HepG2 (cell line): ENCODE results near the gene MFRP. TPM values are rescaled to one million over a fixed set of nuclear protein-coding genes. Genes with fewer than 3 reads are reported as not detected.

Experiments
- ATAC-seq: fragments of 200-7000 bp; cut with Tn5 transposase; 3 replicates; pipeline ENCODE4 v1.9.1; 2020; ENCODE audit warnings: mild to moderate bottlenecking, moderate library complexity
- BruUV-seq: library from RNA; stranded (reverse); fragments of 400-500 nt; replicated peaks from 2 replicates; lab custom pipeline; 2021; lab: Mats Ljungman, UMichigan
- CTCF ChIA-PET: fragments of 300-600 bp; formaldehyde crosslinking; extraction: SDS; loops from one replicate; lab custom pipeline; 2021; ENCODE audit warnings: low total read pairs, inconsistent platforms, low intra/inter-chr PET ratio; lab: Yijun Ruan, JAX
- POLR2A ChIA-PET: fragments of 350-600 bp; sonication (Branson Sonifier 250); formaldehyde crosslinking; loops from one replicate; lab custom pipeline; 2020; ENCODE audit warnings: antibody characterized with exemption, inconsistent platforms; lab: Yijun Ruan, JAX
- DNase-seq: peaks from one replicate; pipeline ENCODE4 v3.0.0-alpha.2; 2015; ENCODE audit warnings: low spot score
- FAIRE-seq: peaks from 3 replicates; lab custom pipeline; 2011; peaks lifted over from hg19 to GRCh38; lab: Jason Lieb, UNC
- H2AFZ ChIP-seq: one replicate; pipeline ENCODE4 v1.6.1; 2011; ENCODE audit warnings: low read length, inconsistent platforms
- H3K27ac ChIP-seq: fragments of 300-600 bp; 3 replicates; pipeline ENCODE4 v1.8.0; 2011; ENCODE audit warnings: mixed run types, mild to moderate bottlenecking, mixed read lengths, low read length, inconsistent platforms; ENCODE audit not compliant: insufficient read depth; ENCODE audit errors: extremely low read length
- H3K27me3 ChIP-seq, 2 experiments: fragments of 200-600 bp in 1 of 2; 2 replicates in 1 of 2; 3 replicates in 1 of 2; pipeline versions ENCODE4 v1.6.0 to v1.8.0; 2011; ENCODE audit warnings: low read length in 2 of 2, mild to moderate bottlenecking in 2 of 2, moderate library complexity in 2 of 2, inconsistent platforms in 1 of 2; ENCODE audit not compliant: insufficient read depth in 2 of 2, control insufficient read depth in 1 of 2
- H3K36me3 ChIP-seq, 2 experiments: fragments of 200-600 bp in 1 of 2; replicated peaks in 1 of 2; 2 replicates in 1 of 2; 3 replicates in 1 of 2; pipeline versions ENCODE4 v1.5.1 to v1.8.0; 2011; ENCODE audit warnings: low read length in 2 of 2, inconsistent platforms in 1 of 2; ENCODE audit not compliant: insufficient read depth in 2 of 2, control insufficient read depth in 1 of 2
- H3K4me1 ChIP-seq: 2 replicates; pipeline ENCODE4 v1.5.1; 2012; ENCODE audit warnings: low read length, inconsistent platforms; ENCODE audit not compliant: insufficient read depth
- H3K4me2 ChIP-seq: 2 replicates; pipeline ENCODE4 v1.6.0; 2011; ENCODE audit warnings: low read depth, low read length, inconsistent platforms
- H3K4me3 ChIP-seq, 3 experiments: fragments of 200-600 bp in 1 of 3; sonication (generic), shearing (Covaris generic) in 1 of 3; replicated peaks in 1 of 3; 2 replicates each; pipeline ENCODE4 v1.5.1; 2011 to 2016; ENCODE audit warnings: low read length in 3 of 3, inconsistent platforms in 2 of 3, low read depth in 2 of 3, mild to moderate bottlenecking in 2 of 3, control low read depth in 1 of 3, mixed read lengths in 1 of 3; ENCODE audit not compliant: insufficient read depth in 1 of 3
- H3K79me2 ChIP-seq: one replicate; pipeline ENCODE4 v1.6.1; 2011; ENCODE audit warnings: low read length, inconsistent platforms; ENCODE audit not compliant: insufficient read depth
- H3K9ac ChIP-seq: 2 replicates; pipeline ENCODE4 v1.6.0; 2011; ENCODE audit warnings: mild to moderate bottlenecking, low read depth, low read length, inconsistent platforms; ENCODE audit not compliant: insufficient read depth
- H3K9me3 ChIP-seq: 2 replicates; pipeline ENCODE4 v1.5.1; 2012; ENCODE audit warnings: mild to moderate bottlenecking, low read length
- H4K20me1 ChIP-seq: 2 replicates; pipeline ENCODE4 v1.6.0; 2011; ENCODE audit warnings: inconsistent platforms, mild to moderate bottlenecking, low read length, moderate library complexity; ENCODE audit not compliant: insufficient read depth
- FLYWCH1 ChIP-seq: sonication (generic); formaldehyde crosslinking; IDR thresholded peaks from 2 replicates; pipeline ENCODE4 v1.8.1; 2023; ENCODE audit warnings: mild to moderate bottlenecking, missing genetic modification reagents
- MAFK ChIP-seq, 2 experiments: IDR thresholded peaks in 1 of 2; conservative IDR thresholded peaks in 1 of 2; 2 replicates each; pipeline ENCODE4 v1.6.1; 2011; ENCODE audit warnings: improper control_type of control experiment in 2 of 2, low read length in 2 of 2
- NAIF1 ChIP-seq: sonication (generic); formaldehyde crosslinking; IDR thresholded peaks from 2 replicates; pipeline ENCODE4 v1.5.0; 2020; ENCODE audit warnings: mild to moderate bottlenecking, missing genetic modification reagents, borderline replicate concordance
- NCOR1 ChIP-seq: fragments of 200-600 bp; sonication (generic); IDR thresholded peaks from 2 replicates; pipeline ENCODE4 v1.7.0; 2017; ENCODE audit warnings: antibody characterized with exemption, low read length, borderline replicate concordance
- PHF20 ChIP-seq: sonication (generic); formaldehyde crosslinking; IDR thresholded peaks from 2 replicates; pipeline ENCODE4 v1.5.0; 2020; ENCODE audit warnings: mild to moderate bottlenecking, missing genetic modification reagents
- REPIN1 ChIP-seq: sonication (generic); formaldehyde crosslinking; IDR thresholded peaks from 2 replicates; pipeline ENCODE4 v1.8.0; 2022; ENCODE audit warnings: missing genetic modification reagents, low read depth, mild to moderate bottlenecking, borderline replicate concordance
- TARDBP ChIP-seq: sonication (generic); formaldehyde crosslinking; IDR thresholded peaks from 2 replicates; pipeline ENCODE4 v1.8.0; 2022; ENCODE audit warnings: mild to moderate bottlenecking, missing genetic modification reagents
- ZNF205 ChIP-seq: IDR thresholded peaks from 2 replicates; pipeline ENCODE4 v1.6.1; 2018; ENCODE audit warnings: missing biosample characterization, missing genetic modification reagents
- ZNF562 ChIP-seq: sonication (generic); formaldehyde crosslinking; IDR thresholded peaks from 2 replicates; pipeline ENCODE4 v1.8.0; 2022; ENCODE audit warnings: missing genetic modification reagents, borderline replicate concordance
- ZNF589 ChIP-seq: sonication (generic); formaldehyde crosslinking; conservative IDR thresholded peaks from 2 replicates; pipeline ENCODE4 v1.8.0; 2022; ENCODE audit warnings: mild to moderate bottlenecking, moderate library complexity, missing genetic modification reagents
- ZNF761 ChIP-seq: sonication (generic); formaldehyde crosslinking; conservative IDR thresholded peaks from 2 replicates; pipeline ENCODE4 v1.4.0; 2020; ENCODE audit warnings: mild to moderate bottlenecking, missing genetic modification reagents
- WGBS: methylation state at CpG from one replicate; pipeline ENCODE4 v1.1.6; 2017; ENCODE audit warnings: low lambda C conversion rate; 5-methylcytosine and 5-hydroxymethylcytosine counted together
- in situ Hi-C: cut with HindIII; loops from 2 replicates; pipeline ENCODE4 v1.10.0; 2017; ENCODE audit warnings: low pct_unique_long_range_greater_than_20kb; ENCODE audit not compliant: extremely low pct_ligation_motif_present
- intact Hi-C: fragments of 100-400 bp; cut with micrococcal nuclease; formaldehyde crosslinking; loops from one replicate; pipeline ENCODE4 v1.10.0; 2022; ENCODE audit not compliant: unreplicated experiment
- polyA plus RNA-seq, 8 experiments: library from polyadenylated mRNA; depleted of rRNA in 3 of 8; stranded (reverse) in 7 of 8; unstranded in 1 of 8; fragments of >200 nt; fragmentation: Illumina TruSeq in 4 of 8; extraction: Trizol in 4 of 8; gene quantifications; 2 replicates each; pipeline versions ENCODE4 v1.2.1 to v1.2.3, GENCODE V29; 2011 to 2016; ENCODE audit warnings: low read depth in 4 of 8, missing spikeins in 1 of 8, mixed read lengths in 1 of 8; ENCODE audit not compliant: insufficient read depth in 1 of 8
- total RNA-seq, 5 experiments: library from RNA; depleted of rRNA; stranded (reverse); fragments of >200 nt; fragmentation: Illumina TruSeq; extraction: Trizol; gene quantifications; 2 replicates each; pipeline ENCODE4 v1.2.3, GENCODE V29; 2016; ENCODE audit warnings: low read depth in 1 of 5
- TF ChIP-seq, protein P1 (sequence below): sonication (generic); formaldehyde crosslinking; IDR thresholded peaks from 2 replicates; pipeline ENCODE4 v1.5.0; 2020; ENCODE audit warnings: mild to moderate bottlenecking, missing genetic modification reagents, moderate library complexity
- TF ChIP-seq, protein P2 (sequence below): sonication (generic); formaldehyde crosslinking; IDR thresholded peaks from 2 replicates; pipeline ENCODE4 v1.5.0; 2020; ENCODE audit warnings: missing genetic modification reagents

The MFRP gene
- total and polyA plus RNA-seq, 2 of the 13 experiments (the other 11 are each of a cell fraction or from before 2014, with no cell fraction given) = not detected

DNA sequence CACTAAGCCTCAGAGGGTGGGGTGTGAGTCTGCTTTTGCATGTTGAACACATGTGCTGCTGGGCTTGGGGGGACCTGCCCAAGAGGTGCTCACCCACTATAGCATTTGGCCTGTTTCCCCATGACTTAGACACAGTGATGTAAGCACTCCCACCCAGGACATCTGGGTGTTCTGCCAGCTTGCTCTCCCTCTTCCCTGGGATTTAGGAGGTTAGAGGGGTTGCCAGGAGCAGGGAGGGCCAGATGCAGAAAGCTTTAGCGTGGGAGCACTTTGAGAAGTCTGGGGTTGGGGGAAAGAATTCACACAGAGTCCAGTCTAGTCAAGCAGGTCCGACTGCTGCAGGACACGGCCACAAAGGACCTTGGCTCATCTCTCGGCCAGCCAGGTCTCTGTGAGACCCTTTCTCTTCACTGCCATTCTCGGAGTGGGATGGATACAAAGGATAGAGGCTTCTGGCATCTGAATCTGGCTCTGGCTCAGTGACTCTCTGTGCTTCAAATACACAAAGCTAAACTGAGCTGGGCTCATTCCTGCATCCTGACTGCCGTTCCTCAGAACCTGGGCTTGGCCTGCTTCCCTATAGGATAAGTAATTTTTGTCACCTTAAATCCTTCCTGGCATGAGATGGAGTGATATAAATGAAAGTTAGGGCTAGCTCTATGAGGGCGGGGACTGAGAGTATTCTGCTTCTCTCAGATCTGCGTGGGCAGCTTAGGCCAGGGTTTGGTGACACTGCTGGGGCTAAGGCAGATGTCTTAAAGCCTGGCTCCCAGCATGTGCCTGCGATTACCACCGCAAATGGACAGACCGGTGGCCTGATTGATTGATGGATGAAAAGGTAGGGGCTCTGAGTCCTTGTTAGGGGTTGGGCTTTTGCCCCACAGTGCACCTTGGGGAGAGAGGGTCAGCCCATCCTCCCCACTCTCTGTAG is 20.4 kb upstream of the MFRP start:
- CTCF ChIA-PET = no interaction called here
- H3K4me1 ChIP-seq = peaks cover 90% of the 10 kb centered on the region
- no peak overlapping the region; the same call in 1 of the 2 replicates for H3K4me2 ChIP-seq
- peaks cover 21% of the 10 kb centered on the region for H3K79me2 ChIP-seq
- H2AFZ ChIP-seq = no peak overlapping the region
- in situ Hi-C loops = no loop called here
- no peaks in the 10 kb centered on the region for H3K27me3 ChIP-seq
- no peak for DNase-seq
- no peak for FAIRE-seq
- no peaks in the 10 kb centered on the region for H3K36me3 ChIP-seq
- BruUV-seq = no TSS peak
- ATAC-seq = no peak
- no peaks in the 10 kb centered on the region for H3K9me3 ChIP-seq
- no peak overlapping the region for H3K4me3 ChIP-seq
- 0 out of 2 replicates have a peak, but pooled peaks have one; percentile 6 for TF ChIP-seq PHF20 (CRISPR knock-in tag)
- TF ChIP-seq MAFK (conservative IDR thresholded peaks at IDR 0.05 in 1 of 2, IDR thresholded peaks at IDR 0.05 in 1 of 2; ENCODE audit: low read length in 2 of 2) = no peak
- TF ChIP-seq, all 625 proteins: peak for 1
- POLR2A ChIA-PET = interaction anchor here (1.1 to 4.5 kb wide), 8 partner anchors 9 to 48 kb away, joined by 4 to 31 read pairs (median 16); partner anchors contain the start of genes C1QTNF5 and USP2
- no peaks in the 10 kb centered on the region; the same call in 1 of the 2 replicates for H4K20me1 ChIP-seq
- peak overlapping the region; percentile 93 for H3K27ac ChIP-seq
- intact Hi-C loops = no loop called here
- WGBS = 95% methylated on average over 5 of the region's 11 CpGs
- no peak overlapping the region for H3K9ac ChIP-seq

DNA sequence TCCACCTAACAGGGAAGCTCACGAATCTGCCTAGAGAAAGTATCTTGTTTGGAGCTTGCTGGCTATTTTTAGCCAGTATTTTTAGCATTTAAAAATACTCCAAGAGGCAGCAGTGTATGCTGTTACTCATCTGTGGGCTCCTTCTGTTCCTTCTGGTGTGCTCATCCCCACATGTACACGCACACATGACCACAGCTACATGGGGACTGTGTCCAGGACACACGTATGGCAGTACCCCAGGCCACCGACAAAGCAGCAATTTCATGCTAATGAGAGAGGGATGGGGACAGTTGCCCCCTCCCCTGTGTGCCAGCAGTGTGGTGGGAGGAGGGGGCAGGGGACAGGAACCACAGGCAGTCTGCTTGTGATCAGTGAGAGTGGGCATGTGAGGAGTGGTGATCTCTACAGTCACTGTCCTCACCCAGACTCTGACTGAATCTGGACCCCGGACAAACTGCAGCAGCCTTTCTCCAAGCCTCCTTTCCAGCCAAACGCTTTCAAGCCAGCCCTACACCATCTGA is 18.6 kb upstream of the MFRP start:
- no peak for FAIRE-seq
- 91% methylated on average over 5 of the region's 6 CpGs for WGBS
- DNase-seq = no peak
- no peaks in the 10 kb centered on the region; the same call in 1 of the 2 replicates for H4K20me1 ChIP-seq
- H2AFZ ChIP-seq = no peak overlapping the region
- intact Hi-C loops = no loop called here
- H3K9me3 ChIP-seq = no peaks in the 10 kb centered on the region
- TF ChIP-seq TARDBP (CRISPR knock-in tag) = no peak
- no peak for TF ChIP-seq REPIN1 (CRISPR knock-in tag)
- no peak for TF ChIP-seq NCOR1
- TF ChIP-seq FLYWCH1 (CRISPR knock-in tag) = no peak
- TF ChIP-seq, protein P1, sequence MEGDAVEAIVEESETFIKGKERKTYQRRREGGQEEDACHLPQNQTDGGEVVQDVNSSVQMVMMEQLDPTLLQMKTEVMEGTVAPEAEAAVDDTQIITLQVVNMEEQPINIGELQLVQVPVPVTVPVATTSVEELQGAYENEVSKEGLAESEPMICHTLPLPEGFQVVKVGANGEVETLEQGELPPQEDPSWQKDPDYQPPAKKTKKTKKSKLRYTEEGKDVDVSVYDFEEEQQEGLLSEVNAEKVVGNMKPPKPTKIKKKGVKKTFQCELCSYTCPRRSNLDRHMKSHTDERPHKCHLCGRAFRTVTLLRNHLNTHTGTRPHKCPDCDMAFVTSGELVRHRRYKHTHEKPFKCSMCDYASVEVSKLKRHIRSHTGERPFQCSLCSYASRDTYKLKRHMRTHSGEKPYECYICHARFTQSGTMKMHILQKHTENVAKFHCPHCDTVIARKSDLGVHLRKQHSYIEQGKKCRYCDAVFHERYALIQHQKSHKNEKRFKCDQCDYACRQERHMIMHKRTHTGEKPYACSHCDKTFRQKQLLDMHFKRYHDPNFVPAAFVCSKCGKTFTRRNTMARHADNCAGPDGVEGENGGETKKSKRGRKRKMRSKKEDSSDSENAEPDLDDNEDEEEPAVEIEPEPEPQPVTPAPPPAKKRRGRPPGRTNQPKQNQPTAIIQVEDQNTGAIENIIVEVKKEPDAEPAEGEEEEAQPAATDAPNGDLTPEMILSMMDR = no peak
- no peak for TF ChIP-seq ZNF589 (CRISPR knock-in tag)
- TF ChIP-seq, protein P2, sequence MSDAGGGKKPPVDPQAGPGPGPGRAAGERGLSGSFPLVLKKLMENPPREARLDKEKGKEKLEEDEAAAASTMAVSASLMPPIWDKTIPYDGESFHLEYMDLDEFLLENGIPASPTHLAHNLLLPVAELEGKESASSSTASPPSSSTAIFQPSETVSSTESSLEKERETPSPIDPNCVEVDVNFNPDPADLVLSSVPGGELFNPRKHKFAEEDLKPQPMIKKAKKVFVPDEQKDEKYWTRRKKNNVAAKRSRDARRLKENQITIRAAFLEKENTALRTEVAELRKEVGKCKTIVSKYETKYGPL (CRISPR knock-in tag) = no peak
- no peak for TF ChIP-seq NAIF1 (CRISPR knock-in tag)
- no peak for TF ChIP-seq ZNF761 (CRISPR knock-in tag)
- TF ChIP-seq ZNF205 = no peak
- TF ChIP-seq ZNF562 (CRISPR knock-in tag) = no peak
- TF ChIP-seq, all 625 proteins: peak for 0
- ChIA-PET CTCF (no interaction called here), POLR2A (no interaction called here)
- H3K4me1 ChIP-seq = peaks cover 87% of the 10 kb centered on the region
- peaks cover 20% of the 10 kb centered on the region for H3K79me2 ChIP-seq
- no peak overlapping the region for H3K9ac ChIP-seq
- BruUV-seq = no TSS peak
- in situ Hi-C loops = no loop called here
- ATAC-seq = no peak
- H3K27me3 ChIP-seq = no peaks in the 10 kb centered on the region
- no peak overlapping the region for H3K4me2 ChIP-seq
- H3K36me3 ChIP-seq = no peaks in the 10 kb centered on the region
- peak overlapping the region; percentile 1 for H3K27ac ChIP-seq
- no peak overlapping the region for H3K4me3 ChIP-seq
